Stimulated activated CD8-positive, alpha-beta memory T cell treated with anti-CD3 and anti-CD28 coated beads, Interleukin-4, amount 100 ng/mL, for 4 hours (primary cell): ENCODE measurements around the gene PIP4K2A.
"Not testable (repeated sequence)": the region's sequence is repeated elsewhere in the genome, so short reads cannot be mapped to it uniquely, and the experiment has no call there.

Experiments
- DNase-seq, 2 donors: peaks; one replicate each; pipeline ENCODE4 v3.0.0-alpha.2; 2020; ENCODE audit warnings: low read depth in 2 of 2, low spot score in 1 of 2

The PIP4K2A gene

DNA sequence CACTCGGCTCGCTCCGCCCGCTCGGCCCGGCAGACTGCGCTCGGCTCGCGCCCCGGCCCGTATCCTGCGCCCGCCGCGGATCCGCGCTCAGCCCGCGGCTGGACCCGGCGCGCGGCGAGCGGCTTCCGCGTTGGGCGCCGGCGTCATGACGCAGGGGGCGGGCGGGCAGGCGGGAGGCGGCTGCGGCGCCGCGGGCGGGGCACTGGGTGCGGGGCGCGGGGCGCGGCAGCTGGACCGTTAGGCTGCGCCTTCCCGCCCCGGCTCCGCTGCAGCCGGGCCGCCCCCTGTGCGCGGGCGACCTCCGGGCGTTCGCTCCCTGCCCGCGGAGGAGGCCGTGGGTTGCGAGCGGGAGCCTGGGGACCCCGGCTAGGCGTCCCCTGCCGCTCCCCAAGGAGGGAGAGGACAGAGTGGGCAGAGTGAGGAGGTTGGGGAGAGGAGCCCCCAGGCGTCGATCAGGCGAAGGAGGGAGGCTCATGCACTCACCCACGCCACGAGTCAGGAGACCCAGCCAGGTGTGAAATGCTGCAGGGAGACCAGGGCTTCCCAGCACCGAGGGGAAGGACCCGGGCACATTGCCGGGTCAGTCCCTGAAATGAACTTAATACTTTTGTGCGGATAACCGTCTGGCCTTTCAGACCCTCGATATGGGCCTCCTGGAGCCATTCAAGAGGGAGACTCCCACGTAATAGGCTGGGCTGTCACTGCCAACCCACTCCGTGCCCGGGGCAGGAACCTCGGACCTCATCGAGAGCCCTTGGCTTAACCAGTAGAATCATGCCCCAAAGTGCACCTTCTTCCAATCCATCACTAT is at the start of gene PIP4K2A:
TSS of gene PIP4K2A (minus strand) at position 100 of the 811 bp plus-strand sequence. CDS start 252 bp downstream, outside the sequence.
- DNase-seq, result peak; percentile 38 to 50

DNA sequence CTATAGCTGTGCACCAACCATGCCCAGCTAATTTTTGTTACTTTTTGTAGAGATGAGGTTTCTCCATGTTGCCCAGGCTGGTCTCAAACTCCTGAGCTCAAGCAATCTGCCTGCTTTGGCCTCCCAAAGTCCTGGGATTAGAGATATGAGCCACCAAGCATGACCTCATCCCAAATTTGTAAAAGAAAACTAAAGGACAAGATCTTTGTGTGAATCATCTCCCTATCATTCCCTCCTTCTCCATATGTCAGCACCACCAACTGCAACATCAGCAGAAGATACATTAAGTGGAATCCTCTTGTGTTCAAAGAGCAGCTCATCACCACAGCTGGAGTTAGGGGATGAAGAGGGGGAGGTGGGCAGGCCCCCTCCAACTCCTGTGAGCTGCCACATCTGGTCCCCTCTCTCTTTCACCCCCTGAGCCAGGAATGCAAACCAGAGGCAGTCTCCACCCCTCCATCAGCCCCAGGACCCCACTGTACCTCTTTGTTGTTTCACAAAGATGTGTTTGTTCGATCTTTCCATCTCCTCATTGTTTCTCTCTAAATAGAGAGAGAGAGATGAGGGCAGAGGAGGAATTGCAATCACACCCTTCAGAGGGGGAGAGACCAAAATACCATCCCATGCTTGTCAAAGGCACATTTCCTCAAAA is 47.3 kb upstream of the PIP4K2A start:
- no peak for DNase-seq

DNA sequence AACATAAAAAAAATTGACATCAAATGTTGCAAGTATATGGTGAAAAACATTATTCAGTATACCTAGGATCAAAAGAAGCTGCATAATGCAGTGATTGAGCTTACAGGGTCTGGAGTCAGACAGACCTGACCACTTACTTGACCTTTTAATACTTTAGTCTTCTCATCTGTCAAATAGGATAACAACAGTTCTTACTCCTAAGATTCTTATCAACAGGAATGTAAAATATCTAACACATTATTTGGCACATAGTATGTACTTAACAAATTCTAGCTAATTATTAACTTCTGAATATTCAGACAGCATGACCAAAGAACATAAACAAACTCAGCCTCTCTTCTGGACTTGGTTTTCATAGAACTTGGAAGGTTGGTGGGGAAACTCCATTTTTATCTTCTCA is 45.6 kb upstream of the PIP4K2A start:
- DNase-seq, result no peak

GRCh38 chr10:22758867-22759266 is 44.5 kb upstream of the PIP4K2A start:
- no peak for DNase-seq

DNA sequence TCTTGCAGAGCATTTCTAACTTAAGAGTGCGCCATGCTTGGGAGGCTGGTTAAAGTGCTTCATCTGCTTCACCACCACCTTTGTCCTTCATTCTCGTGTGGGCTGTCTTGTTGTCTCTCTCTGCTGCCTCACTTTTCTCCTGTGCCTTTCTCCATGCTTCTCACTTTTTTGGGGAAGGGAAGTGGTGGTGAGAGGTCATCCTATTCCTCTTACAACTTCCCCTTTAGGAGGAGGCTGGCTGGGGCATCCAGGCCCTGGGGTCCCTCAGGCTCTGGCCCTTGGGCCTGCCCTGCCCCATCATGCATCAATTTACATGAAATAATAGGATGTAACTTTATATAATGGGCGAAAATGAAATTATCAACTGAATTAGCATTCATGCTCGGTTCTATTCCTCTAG is 39.9 kb upstream of the PIP4K2A start:
- DNase-seq, result no peak

GRCh38 chr10:22753786-22754185 is 39.4 kb upstream of the PIP4K2A start:
- no peak for DNase-seq

DNA sequence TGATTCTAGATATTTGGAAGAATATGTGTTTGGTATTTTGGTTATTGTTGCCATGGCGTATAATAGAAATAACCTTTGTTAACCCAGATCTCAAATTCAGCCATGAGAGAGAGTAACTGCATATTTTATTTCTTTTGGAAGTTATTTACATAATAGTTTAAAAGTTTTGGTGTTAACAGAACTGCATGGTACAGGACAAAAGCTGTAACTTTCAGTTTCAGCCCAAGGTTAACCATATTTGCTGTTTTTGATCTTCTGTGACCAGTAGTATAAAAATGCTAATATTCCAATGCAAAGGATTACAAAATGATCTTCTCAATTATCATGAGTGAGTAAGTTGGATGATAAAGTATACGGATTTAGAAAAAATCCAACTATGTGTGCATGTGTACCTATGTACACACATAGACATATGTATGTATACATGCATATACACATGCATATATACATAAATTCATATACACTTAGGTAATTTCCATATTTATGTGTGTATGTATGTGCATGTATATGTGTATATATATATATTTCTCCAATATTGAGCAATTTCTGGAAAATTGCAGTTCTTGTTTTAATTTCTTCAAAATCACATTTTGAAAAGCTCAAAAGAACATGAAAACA is 38.0 kb upstream of the PIP4K2A start:
- no peak for DNase-seq

DNA sequence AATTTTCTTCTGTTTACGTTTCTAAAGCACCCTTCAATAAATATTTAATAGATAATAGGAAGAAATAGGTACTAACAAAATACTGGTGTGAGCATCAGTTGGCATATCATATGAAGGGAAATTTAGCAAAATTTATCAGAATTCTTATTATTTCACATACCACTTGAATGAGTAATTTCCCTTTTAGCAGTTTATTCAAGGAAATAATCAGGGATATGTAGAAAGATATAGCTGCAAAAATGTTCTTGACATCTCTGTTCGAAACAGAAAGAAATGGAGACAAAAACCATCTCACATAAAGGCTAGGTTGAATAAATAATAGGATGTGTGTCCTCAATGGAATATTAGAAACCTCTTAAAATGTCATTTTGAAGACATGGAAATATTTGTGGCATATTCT is 35.8 kb upstream of the PIP4K2A start:
- DNase-seq, result no peak

DNA sequence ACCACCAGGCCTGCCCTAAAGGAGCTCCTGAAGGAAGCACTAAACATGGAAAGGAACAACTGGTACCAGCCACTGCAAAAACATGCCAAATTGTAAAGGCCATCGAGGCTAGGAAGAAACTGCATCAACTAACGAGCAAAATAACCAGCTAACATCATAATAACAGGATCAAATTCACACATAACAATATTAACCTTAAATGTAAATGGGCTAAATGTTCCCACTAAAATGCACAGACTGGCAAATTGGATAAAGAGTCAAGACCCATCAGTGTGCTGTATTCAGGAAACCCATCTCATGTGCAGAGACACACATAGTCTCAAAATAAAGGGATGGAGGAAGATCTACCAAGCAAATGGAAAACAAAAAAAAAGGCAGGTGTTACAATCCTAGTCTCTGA is 30.5 kb upstream of the PIP4K2A start:
- DNase-seq, result not testable (repeated sequence)

GRCh38 chr10:22742678-22743077 is 28.3 kb upstream of the PIP4K2A start:
- no peak for DNase-seq

DNA sequence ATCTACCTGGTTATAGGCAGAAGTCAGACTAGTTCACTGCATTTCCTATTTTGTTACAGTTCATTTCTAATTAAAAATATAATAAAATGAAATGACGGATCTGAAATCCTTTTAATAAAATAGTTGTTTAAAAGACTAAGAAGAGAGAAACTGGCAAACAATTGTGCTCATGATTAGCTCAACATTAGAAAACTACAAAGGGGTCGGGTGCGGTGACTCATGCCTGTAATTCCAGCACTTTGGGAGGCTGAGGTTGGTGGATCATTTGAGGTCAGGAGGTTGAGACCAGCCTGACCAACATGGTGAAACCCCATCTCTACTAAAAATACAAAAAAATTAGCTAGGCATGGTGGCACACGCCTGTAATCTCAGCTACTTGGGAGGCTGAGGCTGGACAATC is 27.3 kb upstream of the PIP4K2A start:
- DNase-seq, result not testable (repeated sequence)

GRCh38 chr10:22740180-22740579 is 25.8 kb upstream of the PIP4K2A start:
- no peak for DNase-seq

GRCh38 chr10:22737587-22737986 is 23.2 kb upstream of the PIP4K2A start:
- DNase-seq, result no peak

DNA sequence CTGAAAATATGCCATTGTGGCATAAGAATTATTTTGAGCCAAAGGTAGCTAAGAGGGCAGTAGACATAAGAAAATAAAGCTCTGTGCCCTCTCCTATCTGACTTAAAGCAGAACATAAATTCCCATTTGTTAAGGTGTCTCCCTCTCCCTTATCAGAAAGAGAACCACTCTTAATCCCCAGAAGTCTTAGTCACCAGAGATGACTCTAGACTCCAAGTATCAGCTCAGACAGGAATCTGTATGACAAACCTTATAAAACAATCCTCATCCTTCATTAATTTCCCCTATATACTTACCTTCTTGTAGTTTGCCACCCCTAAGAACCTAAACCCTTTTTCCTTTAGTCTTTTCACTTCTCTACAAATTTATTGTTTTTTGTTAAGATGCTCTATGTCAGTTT is 21.8 kb upstream of the PIP4K2A start:
- DNase-seq, result no peak

- DNase-seq, result no peak
These were observed 19.6 kb upstream of the PIP4K2A start for GRCh38 chr10:22733992-22734391.

DNA sequence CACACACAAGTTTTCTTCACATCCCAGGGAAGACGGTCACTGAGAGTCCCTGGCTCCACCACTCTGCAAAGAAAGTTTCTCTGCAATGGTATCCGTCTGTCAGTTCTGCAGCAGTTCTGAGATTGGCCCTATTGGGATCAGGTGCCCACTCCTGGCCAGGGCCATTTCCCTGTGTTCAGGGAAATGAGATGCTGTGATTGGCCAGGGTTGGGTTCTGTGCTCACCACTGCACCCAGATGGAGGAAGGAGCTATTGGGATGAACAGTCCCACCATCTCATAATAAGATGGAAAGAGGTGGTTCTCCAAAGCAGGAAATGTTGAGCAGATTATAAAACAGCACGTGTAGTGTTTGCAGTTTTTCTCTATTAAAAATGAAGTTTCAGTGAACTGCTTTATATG is 13.3 kb upstream of the PIP4K2A start:
- DNase-seq, result no peak

DNA sequence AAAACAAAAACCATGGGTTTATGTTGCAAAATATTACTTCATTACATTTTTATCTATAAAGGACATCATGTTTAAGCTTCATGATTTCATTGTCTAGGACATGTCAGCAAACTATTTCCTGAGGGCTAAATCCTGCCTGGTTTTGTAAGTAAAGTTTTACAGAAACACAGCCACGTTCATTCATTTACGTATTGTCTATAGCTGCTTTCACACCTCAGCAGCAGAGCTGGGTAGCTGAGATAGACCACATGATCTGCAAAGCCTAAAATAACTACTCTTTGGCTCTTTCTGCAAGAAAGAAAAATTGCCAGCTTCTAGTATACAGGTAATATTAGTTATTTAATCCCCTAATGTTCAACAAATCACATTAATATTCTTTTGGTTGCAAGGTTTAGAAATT is 12.7 kb upstream of the PIP4K2A start:
- DNase-seq, result no peak

DNA sequence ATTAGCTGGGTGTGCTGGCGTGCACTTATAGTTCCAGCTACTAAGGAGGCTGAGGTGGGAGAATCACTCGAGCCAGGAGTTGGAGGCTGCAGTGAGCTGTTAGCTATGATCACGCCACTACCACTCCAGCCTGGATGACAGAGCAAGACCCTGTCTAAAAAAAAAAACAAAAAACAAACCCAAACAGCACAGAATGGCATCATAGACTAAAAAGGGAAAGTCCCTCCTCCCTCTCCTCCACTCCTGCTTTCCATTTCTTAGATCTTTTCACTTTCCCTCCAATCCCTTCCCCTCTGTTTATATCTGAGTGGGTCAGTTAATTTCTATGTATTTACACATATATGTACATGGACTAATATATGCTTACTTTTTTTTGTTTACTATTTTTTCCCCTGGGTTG is 10.4 kb upstream of the PIP4K2A start:
- DNase-seq, result no peak

DNA sequence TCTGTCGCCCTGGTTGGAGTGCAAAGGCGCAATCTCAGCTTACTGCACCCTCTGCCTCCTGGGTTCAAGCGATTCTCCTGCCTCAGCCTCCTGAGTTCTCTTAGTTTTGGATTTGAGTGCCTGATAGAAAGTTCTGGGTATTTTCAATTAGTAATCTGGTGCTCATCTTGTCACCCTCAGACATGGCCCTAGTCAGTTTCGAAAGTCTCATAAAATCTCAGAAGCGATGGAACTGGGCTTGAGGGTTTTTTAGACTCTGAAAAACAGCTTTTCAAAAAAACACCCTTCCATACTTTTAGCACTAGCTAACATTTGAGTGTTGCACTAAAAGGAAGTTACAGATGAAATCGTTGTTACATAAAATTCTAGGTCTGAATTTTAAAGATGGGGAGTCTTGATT is 9.4 kb upstream of the PIP4K2A start:
- DNase-seq, result no peak

GRCh38 chr10:22723343-22723779 is 9.0 kb upstream of the PIP4K2A start:
- DNase-seq, result no peak

DNA sequence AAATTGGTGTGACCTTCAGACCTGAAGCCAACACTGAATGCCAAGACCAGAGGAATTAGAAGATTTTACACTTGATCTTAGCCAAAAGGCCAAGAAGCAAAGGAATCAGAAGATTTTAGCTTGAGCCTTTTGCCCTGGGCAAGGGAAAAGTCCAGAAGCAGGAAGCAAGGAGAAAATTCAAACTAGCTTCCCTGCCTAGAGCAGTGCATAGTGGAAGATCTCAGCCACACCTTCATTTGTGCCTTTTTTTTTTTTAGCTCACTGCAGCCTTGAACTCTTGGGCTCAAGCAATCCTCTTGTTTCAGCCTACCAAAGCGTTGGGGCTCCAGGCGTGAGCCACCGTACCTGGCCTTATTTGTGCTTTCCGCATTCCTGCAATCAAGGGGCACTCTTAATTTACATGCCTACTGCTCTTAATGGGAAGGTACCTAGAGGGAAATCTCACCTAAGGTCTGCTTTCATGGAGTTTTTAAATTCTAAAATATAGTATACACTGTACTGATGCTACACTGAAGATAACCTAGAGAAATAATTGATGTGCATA is 8.3 kb upstream of the PIP4K2A start:
- no peak for DNase-seq

DNA sequence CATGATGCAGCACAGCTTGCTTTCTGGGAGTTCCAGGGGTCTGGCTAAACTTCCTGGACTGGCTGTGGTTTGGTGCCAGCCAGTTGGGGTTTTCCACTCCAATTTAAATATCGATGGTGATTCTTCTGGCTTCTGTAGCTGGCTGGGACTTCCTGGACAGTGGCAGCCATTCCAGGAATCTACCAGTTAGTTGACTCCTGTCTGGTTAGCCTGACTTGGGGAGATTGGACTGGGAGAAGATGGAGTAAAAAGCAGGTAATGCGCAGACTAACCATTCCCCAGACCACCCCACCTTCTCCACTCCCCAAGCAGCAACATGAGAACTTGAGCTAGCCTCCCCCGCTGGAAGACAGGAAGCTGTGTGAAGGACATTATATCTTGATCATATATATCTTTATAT is 6.3 kb upstream of the PIP4K2A start:
- DNase-seq, result no peak
